ENCODE measurements around the gene ULK2.
A peak's percentile ranks its signal among the peaks of the same experiment; 100 is the strongest.
"Not testable (repeated sequence)": the region's sequence is repeated elsewhere in the genome, so short reads cannot be mapped to it uniquely, and the experiment has no call there.

The ULK2 gene

DNA sequence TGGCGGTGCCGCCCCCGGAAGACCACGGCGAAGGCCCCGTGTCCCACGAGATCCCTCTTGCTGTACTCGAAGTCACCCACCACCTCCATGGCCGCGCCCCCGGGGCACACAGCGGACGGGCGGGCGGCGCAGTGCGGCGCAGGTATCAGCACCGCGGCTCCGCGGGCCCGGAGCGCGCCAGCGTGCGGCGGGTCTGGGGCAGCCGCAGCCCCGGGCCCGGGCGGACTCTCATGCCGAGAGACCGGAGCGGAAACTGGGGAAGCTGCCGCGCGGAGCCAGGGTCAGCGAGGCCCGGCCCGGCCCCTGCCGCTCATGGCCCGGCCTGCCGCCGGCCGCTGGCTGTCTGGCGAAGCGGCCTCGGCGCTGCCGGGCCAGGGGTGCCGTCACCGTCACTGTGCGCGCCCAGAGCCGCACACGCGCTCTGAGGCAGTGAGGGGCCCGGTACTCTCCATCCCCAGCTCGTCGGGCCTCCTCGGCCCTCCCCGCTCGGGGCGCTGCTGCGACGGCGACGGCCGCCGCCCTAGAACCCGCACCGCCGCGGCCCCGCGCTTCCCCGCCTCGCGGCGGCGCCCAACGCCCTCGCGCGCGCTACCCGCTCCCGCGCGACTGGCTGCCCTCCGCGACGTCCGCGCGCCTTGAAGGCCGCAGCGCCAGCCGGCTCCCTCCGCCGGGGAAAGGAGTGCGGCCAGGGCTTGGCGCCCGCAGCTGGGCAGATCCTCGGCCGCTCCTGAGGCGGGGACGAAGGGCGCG lies at the start of gene ULK2:
Gene ULK2, minus strand, starts transcription at position 608 of the 750 bp plus-strand sequence. Its CDS starts 519 bp downstream, at position 89.
- DNase-seq: peak; percentile 73

DNA sequence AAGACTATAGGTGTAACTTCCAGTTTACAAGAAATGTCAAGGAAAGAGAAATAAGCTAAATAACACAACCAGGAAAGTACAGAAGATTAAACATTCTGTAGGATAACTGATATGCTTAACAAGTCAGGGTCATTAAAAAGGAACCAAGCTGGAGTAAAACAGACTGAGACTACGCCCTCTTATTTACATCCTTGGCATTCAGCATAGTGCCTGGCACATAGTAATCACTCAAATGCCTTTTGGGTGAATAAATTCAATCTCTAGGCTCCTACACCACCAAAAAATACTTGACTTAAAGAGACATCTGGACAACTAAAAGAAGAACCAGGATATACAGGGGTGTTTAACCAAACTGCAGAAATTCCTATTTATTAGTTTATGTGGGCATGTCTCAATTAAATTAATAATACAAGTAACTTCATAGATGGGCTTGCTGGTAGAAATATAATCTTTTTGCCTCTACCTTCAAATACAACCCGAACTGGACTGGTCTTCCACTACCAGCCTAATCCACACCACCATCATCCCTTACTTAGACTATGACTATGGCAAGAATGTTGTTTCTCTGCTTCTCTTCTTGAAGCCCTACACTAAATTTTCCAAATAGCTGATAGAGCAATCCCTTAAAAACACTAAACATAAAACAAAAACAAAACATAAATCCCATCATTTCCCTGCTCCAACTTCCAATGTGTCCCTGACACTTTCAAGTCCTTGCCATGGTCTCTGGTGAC lies 47.7 kb upstream of the ULK2 start:
- DNase-seq: no peak

DNA sequence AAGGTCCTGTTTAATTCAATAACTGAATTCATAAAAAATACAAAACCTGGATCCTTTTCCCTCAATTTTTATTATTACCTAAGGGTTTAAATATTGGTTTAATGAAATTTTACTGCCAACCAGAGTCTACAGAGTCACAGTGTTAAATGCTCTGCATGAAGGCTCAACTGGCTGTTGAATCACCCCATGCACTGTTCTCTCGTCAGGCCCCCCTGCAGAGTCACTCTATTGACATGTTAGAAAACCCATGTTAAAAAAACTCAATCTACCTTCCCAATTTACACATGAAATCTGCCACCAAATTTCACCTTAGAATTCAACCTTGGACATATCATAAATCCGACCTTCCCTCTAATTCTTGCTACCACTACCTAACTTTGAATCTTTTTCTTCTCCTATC lies 43.3 kb upstream of the ULK2 start:
- no peak for DNase-seq

DNA sequence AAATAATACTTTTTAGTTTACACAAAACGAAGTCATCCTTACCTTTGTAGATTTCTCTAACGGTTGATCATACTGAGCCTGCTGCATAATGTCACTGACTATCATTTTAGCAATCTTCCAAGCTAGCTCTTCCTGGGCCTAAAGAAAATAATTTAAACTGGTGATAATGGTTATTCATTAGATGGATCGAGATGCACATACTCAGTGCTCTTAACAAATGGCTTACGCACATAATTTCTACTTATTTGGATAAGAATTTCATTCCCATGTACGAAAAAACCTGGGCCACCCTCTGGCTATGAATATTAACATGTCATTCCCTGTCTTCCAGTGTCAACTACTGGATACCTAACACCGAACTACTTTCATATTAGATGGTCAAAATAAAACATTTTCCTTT lies 41.4 kb upstream of the ULK2 start:
- no peak for DNase-seq

DNA sequence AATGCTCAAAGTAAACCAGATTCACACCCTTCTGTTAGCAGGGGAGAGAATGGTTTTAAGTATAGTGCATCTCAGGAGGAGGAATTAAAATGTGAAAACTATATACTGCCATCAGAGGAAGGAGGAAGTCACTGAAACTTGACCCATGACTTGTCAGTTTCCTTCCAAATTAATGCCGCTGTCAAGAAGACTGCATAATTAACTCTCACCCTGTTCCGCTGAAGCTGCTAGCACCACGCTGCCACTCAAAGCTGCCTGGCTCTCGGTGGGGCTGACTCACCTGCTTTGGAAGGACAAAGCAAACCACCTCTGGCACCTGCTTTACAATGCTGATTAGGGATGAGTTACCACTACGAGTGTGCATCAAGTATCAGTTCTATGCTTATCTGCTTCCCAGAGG lies 37.8 kb upstream of the ULK2 start:
- no peak for DNase-seq

DNA sequence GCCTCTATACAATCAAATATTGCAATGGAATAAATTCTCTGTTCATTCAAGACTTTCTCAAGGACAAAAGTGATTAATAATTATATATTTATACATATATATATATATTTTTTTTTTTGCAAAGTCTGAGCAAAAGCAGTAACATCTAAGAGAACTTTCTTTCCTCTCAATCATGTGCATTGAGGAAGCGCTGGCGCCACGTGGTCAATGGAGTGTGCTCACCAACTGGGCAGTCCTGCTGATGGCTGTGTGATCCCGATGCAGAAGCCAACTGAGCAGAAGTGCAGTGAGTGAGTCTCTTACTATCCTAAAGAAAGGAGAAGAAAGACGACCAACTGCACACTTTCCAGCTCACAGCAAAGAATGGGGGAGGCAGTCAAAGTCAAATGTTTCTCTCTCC lies 37.2 kb upstream of the ULK2 start:
- no peak for DNase-seq

DNA sequence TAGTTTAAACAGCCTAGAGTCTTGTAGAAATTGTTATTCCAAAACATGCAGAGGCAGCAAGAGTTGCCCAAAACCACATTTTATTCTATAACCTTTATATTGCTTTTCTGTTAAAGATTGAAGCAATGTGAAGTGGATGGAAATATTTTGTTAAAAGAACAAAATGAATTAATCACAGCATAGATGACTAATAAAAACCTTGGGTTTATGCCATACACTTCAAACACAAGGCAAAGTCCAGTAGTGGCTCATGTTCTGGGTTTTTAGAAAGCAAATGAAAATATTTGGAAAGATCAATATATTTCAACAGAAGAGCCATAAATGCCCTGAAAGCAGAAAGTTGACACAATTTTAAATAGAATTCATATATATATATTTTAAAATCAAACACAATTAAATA lies 36.7 kb upstream of the ULK2 start:
- no peak for DNase-seq

DNA sequence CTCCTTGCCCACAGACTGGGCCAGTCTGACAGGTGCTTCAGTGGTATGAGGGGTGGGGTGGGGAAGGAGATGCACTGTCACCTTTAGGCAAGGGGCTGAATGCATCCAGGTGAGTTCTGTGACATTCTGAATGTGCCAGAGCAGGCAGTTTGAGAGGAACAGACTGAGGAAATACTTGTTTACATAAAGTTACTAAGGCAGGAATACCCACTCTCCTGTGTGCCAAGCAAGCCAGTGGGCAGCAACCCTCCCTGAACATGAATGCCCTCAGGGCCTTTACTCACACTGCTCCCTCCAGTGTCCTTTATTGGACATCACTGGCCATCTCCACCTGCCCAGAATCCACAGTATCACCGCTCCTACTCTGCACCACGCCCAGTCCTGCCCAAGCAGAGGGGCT lies 33.1 kb upstream of the ULK2 start:
- no peak for DNase-seq

DNA sequence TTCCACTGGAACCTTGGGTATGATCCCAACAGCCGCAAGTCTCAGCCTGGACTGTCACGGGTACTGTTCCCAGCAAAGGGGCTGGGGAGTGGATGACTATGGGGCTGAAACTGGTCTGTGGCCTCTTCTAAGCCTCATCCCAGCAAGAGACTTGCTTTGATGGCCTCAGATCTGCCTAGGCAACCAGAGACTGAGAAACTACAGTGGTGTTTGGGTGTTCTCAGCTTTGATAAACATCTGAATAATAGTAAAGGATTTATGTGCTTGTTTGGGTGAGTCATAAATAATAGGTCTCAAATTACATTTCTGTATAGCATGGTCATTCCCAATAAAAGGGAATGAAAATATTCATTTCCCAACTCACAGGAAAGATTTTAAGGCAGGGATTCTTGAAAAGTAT lies 30.2 kb upstream of the ULK2 start:
- DNase-seq: no peak

DNA sequence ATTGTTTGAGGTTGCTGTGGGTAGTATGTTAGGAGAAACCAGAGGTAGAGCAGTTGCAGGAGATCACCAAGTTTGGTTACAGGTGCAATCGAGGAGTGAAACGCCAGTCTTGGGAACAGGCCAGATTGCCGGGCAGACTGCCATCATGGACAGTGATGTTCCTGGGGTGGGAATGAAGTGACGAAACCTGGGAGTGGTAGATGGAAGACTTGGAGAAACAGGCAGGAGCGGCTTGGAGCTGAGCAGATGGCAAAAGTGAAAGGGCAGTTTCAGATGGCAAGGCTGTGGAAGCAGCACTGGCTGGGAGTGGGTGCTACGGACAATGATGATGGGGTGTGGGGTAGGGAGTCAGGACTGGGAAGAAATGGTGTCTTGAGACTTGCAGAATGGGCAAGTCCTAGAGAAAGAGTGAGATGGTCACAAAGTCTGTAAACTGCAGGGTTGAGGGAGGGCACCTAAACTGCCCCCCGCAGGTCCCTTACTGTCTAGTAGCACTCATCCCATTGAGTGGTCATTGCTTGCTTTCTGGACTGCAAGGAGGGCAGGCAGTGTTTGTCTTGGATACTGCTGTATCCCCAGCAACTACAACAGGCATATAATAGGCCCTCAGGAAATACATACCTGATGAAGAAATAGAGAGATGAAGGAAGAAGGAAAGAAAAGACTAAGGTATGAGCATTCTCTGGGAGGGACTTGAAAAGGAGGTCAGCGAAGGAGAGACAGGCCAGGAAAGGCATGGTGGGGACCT lies 29.5 kb upstream of the ULK2 start:
- no peak for DNase-seq

DNA sequence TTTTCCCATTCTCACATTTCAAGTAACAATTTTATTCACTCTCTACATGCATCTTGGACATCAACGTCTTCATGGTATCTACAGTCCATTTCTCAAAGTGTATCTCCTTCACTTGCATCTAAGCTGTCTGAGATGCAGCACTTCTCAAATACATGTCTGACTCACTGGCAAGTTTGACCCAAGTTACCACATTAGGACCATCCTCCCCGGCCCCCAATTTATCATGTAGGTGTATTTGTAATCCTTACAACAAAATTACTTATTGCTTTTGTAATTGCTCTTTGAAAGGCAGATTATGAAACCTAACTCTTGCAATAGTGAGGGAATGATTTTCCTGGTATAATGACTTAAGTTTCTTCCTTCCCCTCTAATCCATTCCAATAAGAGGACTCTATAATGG lies 28.9 kb upstream of the ULK2 start:
- DNase-seq: no peak

DNA sequence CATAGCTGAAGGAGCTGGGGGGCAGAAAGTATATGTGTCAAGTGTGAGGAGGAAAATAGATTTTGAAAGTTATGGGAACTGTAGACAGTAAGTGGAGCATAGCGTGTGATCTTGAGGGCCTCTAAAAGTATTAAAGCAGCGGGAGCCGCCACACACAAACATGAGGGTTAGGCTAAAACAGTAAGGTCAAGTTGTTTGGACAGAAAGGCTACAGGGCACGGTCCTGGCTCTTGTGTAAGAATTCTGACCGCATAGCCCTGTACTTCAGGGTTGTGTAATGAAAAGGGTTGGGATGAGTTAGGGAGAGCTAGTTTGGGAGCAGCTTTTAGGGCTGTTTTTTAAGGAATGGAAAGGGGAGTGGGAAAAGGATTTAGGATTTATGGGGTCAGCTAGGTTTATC lies 22.8 kb upstream of the ULK2 start:
- DNase-seq: not testable (repeated sequence)

DNA sequence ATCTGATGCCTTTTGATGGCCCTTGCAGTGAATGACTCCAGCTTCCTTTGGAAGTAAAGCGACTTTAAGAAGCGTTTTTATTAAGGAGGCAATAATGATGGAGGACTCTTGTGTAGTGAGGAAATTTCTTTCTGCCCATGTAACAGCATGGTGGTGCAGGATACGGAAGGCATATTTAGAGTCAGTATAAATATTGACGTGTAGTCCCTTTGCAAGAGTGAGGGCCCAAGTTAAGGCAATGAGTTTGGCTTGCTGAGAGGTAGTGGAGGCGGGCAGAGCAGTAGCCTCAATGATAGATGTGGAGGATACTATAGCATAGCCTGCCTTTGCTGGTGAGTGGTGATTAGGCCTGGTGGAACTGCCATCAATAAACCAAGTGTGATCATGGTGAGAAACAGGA lies 22.3 kb upstream of the ULK2 start:
- not testable (repeated sequence) for DNase-seq

DNA sequence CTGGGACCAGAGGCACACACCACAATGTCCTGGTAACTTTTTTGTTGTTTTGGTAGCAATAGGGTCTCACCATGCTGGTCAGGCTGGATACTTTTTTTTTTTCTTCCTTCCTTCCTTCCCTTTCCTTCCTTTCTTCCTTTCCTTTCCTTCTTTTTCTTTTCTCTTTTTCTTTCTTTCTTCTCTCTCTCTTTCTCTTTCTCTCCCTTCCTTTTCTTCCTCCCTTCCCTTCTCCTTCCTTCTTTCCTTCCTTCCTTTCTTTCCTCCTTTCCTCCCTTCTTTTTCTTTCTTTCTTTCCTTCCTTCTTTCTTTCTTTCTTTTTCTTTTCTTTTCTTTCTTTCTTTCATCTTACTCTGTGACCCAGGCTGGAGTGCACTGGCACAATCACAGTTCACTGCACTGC lies 18.4 kb upstream of the ULK2 start:
- no peak for DNase-seq

DNA sequence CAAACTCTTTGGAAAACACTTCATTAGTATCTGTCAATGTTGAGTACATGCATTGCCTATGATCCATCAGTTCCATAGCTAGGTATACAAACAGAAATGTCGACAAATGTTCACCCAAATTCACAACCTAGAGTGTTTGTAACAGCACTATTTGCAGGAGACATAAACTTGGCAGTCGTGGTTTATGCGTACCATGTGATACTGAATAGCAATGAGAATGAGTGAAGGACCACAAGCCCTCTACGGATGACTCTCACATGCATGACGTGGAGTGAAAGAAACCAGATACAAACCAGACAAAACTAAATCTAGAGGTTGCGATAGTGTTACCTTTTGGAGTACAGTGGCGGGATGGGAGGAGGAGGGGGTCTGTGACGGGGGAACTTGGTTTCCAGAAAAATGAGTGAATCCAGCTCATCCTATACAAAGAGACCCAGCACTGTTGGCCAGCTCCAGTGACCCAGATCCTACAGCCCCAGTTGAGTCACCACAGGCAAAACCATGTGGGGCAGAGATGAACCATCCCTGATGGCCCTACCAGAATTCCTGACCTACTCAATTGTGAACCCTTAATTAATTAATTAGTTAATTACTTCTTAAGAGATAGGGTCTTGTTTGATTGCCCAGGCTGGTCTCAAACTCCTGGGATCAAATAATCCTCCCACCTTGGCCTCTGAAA lies 15.9 kb upstream of the ULK2 start:
- no peak for DNase-seq

DNA sequence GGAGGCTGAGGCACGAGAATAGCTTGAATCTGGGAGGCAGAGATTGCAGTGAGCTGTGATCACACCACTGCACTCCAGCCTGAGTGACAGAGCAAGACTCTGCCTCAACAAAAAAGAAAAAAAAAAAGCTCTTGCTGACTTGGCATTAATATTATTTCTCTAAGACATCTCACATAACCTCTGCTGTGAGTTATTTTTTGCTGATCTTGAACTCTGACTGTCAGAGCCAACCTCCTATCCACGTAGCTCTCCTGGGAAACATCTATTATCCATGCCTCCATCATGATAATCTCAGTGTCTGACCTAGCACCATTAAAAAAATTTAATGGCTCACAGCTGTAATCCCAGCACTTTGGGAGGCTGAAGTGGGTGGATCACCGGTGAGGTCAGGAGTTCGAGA lies 12.7 kb upstream of the ULK2 start:
- no peak for DNase-seq

DNA sequence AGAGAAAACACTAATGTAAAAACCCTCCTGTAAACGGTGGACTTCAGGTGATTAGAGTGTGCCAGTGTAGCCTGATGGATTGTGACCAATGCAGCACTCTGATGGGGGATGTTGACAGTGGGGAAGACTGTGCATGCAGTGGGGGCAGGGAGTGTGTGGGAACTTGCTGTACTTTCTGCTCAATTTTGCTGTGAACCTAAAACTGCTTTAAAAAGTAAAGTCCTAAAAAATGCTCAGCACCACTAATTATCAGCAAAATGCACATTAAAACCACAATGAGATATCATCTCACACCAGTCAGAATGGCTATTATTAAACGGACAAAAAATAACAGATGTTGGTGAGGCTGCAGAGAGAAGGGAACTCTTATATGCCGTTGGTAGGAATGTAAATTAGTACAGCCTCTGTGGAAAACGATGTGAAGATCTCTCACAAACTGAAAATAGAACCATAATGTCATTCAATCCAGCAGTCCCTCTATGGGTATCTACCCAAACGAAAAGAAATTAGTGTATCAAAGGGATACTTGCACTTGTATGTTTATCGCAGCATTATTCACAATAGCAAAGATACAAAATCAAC lies 9.7 kb upstream of the ULK2 start:
- no peak for DNase-seq

DNA sequence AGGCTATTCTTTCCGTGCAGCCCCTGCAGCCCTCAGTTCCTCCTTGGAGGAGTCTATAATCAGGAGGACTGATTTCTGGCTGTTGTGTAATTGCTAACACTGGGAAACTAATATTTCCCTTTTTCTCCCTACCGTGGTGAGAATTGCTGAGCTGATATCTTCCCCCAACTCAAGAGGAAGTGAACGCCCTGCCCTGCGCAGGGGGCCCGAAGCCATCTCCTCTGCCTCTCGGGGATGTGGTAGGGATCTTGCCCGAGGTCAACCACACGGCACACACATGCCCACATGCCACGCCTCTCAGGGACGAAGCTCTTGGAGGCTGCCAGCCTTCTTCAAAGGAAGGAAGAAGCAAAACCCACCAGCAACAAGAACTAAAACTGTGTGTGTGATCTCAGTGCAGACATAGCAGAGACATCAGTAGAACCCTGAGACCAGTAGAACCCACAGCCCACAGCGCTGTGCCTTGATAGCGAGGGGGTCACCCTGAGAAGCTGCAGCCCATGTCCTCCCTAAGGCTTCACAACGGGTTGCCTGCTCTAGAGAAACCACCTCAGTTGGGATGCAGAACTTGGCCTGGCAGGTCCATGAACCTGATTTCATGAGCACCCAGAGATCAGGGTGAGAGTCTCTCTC lies 8.9 kb upstream of the ULK2 start:
- DNase-seq: no peak

DNA sequence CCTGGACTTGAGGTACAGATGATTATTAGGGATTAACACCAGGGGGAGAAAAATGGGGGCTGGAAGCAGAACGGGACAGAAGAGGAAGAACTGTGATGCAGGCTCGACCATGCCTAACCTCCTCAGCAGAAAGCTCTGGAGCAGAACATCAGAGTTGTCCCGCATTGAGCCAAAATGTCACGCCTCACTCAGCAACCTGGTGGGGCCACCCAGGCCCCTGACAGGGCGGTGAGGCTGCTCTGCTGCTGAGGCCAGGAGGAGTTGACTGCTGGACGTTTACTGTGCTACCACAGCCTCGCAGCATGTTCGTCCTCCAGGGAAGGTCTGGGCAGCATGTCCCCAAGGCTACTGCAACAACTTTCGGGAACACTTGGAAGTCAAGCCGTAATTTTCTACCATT lies 6.5 kb upstream of the ULK2 start:
- DNase-seq: no peak

DNA sequence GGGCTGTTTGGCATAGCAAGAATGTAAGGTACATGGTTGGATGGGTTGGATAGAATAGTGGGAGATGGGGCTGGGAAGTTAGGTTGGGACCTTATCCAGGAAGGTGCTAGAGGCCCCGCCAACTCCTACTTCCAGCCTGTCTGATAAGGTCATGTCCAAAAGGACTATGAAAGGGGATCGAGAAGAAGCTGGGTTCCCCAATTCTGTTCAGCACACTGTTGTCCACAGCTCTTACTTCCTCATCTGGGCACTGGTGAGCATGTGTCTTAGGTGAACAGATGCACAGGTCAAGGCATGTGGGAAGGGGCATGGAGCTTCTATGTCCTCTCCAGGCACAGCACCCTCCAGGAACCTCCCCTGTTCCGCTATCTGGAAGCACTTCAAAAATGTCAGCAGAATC lies 5.6 kb upstream of the ULK2 start:
- DNase-seq: no peak

DNA sequence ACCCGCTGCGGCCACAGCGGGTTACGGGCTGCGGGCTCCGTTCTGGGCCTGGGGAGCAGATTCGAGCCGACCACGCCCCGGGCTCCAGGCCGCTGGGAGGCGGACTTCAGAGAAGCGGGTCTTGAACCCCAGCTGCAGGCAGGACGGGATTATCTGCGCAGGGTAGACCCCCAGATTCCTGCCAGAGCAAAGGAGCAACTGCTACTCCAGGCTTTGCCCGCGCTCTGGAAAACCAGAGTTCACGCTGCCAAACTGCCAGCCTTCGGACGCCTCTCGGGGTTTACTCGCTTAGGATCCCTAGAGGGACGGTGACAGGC lies 301 bp upstream of the ULK2 start:
- no peak for DNase-seq

DNA sequence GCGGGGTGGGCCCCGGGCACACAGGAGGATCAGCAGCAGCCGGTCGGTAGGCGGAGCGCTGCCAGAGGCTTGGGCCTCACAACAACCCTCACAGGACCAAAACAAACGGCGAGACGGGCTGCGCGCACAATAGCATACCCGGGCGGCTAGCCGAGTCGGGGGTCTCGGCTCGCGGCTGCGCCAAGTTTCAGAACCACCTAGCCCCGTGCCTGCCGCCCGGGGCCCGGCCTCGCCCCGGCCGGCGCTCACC lies 732 bp downstream of the ULK2 start:
- peak; percentile 71 for DNase-seq

DNA sequence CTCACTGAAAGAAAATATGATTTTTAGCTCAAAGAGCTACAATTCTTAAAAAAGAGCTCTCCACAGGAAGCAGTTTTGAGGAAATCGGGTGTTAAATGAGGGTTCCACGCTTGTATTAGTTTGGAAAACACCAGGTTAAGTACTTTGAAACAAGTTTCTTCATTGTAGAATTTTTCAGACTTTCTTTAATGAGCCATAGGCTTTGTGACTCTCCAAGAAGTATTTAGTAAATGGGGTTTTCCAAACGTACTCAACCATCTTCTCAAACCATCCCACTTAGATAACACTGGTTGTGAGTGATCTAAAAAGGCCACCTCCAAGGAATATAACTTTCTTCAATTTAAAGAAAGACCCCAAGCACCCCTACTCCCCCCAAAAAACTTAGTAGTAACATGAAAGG lies 2.7 kb downstream of the ULK2 start:
- DNase-seq: no peak
